GM19043 (cell line): ENCODE measurements around the gene ACTA2.

Source experiments
- ATAC-seq: cut with Tn5 transposase; IDR thresholded peaks from one replicate; pipeline ENCODE4 v1.9.1; 2021; ENCODE audit warnings: low read depth; ENCODE audit not compliant: unreplicated experiment

The ACTA2 gene

DNA sequence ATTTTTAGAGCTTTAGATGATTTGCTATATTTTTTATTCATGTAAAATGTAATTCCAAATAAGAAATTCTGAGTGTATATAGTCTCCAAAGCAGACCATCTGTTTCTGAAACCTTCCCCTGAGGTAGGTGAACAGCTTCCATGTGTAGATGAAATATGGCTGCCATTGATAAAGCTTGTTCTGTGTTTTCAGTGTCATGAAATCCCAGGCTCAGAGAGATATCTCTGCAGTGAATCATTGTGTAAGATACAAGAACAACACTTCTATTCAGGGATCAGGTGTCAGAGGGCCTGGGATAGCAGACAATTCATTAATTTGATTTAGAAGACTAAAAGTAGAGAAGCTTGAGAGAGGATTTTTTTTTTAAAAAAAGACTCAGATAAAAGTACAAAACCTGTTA, 29.1 kb downstream of the ACTA2 start:
- ATAC-seq: no peak

DNA sequence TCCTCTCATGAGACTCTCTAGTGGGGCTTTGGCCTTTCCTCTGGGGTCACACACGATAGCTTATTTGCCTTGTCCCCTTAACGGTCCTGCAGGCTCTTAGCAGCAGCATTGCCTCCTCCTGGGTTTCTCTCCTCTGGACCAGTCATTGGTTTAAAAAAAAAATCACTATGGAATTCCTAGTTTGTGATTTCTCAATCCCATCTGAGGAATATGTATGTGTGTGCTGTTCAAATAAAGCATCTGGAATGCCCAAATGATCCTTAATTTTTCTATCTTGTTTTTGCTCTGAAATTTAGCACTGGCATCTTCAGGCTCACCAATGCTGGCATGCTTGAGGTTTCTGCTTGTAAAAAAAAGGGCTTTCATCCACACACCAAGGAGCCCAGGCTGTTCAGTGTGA, 30.5 kb downstream of the ACTA2 start:
- no peak for ATAC-seq

DNA sequence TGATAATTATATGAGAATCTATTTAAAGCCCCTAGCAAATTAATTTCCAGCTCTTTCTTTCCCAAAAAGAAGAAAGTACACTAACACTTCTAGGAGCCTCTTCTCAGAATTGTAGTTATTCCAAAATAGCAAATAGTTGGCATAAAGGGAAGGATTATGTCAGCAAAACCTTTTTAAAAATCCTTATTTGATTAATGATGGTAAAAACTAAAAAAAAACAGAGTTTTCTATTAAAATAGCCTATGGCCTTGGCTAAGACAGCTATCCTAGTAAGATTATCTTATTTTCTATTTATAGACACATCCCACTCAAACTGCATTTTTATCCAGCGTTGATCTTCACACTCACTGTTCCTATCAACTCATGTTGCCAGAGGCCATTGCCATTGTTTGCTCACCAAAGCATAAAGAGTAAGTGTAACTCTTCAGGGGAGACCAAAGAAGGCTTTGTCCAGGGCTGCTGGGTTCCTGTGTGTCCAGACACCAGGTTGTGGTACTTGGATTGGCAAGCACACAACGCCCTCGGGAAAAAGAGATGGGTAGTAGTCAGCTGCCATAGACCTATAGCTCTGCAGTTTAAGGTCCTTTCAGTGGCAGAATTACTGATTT, 31.5 kb downstream of the ACTA2 start:
- ATAC-seq: no peak

DNA sequence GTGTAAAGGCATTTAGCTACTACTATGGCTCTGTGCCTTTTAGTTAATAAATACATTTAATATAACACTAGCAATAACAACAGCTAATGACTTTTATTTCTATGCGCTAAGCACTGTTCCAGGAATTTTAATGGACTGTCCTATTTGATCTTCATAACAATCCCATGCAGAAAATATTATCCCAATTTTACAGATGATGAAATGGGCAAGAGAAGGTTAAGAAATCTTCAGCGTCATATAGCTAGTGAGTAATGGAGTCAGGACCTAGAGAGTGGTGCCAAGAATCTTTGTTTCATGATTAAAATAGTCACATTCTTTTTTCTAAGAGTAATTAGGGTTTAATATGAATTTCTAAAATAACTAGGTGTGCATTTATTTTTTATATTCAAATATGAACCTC, 32.4 kb downstream of the ACTA2 start:
- no peak for ATAC-seq

DNA sequence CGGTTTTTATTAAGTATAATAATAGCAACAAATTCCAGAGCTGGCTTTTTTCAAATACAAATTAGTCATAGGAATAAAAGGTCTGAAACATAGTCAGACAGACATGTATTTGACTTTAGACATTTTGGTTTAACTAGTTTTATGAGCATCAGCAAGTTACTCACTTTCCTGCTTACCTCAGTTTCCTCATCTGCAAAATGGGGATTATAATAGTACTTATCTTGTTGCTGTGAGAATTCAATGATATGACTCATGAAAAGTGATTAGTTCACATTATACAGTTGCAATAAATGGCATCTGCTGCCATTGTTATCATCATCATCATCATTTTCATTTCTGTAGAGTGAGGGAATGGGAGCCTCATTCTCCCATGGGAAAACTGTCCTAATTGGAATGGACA, 33.5 kb downstream of the ACTA2 start:
- ATAC-seq: no peak

DNA sequence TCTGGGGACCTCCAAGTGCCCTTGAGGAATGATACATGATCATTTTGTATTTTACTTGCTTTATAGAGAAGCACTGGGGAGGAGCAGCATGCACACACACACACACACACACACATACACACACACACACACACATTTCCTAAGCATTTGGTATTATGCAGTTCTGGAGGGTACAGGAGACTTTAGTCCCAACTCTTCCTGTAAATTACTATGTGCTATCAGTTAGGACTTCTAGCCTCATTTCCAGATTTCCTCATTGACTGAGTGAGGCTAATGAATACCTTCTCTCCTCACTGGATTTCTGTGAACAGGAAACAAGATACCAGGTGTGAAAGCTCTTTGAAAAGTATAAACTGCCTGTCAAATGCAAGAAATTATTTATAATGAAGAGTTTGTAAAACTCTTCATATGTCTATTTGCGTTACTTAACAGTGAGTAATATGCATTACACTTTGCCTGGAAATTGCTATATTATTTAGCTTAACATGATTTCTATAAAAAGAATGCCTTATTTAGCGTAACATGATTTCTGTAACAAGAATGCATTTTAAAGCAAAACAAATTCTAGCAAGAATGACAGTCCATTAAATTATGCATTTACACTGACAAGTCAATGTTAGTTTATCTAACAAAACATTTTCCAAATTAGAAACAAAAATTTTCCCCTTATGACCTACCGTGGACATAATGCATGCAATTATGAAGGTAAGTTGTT, 34.2 kb downstream of the ACTA2 start:
- no peak for ATAC-seq

DNA sequence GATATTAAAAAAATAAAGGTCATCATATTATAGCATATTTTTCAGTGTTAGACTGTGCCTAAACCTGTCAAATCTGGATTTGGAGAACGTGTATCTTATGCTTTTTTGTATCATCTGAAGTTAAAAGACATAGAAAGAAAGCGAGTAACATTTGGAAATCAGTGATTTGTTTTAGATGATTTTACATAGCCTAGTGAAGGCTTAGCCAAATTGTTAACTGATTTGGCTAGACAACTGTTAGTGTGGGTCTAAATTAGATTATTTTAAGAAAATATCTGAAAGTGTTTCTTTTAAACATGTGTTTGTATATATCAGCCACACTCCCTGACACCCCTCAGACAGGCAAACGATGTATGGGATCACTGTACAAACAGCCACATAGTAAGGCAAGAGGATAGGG, 35.6 kb downstream of the ACTA2 start:
- ATAC-seq: no peak

DNA sequence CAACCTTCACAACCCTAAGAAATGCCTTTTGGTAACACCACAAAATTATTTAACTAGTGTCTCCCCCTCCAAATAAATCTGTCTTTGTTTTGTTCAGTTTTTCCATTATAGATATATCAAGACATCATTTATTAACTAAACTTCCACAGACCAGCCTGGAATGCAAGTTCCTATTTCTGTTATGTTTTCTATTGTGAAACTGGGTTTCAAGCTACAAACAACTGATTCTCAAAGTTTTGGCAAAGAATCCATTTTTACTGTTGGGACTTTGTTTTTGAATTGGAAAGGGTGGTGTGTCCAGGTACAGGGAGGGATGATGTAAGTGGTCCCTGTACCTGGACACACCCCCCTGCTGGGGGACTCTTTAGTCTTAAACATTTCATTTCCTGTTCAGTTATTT, 36.3 kb downstream of the ACTA2 start:
- ATAC-seq: no peak

DNA sequence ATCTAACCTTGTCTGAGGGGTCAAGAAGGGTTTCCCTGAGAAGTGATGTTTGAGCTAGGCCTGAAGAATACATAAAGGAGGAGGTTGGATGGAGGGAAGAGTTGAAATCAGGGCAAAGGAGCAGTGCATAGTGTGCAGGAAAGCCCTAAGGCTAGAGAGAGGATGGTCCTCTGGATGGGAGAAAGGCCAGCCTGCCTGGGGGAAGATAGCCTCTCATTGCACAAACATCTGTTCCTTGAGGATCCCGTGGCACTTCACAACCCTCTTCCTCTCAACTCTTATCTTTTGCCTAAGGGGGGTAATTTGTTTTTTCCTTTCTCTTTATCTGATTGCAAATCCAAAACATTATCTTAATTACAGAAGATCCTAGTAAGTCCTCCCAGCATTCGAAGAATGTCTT, 36.8 kb downstream of the ACTA2 start:
- no peak for ATAC-seq

DNA sequence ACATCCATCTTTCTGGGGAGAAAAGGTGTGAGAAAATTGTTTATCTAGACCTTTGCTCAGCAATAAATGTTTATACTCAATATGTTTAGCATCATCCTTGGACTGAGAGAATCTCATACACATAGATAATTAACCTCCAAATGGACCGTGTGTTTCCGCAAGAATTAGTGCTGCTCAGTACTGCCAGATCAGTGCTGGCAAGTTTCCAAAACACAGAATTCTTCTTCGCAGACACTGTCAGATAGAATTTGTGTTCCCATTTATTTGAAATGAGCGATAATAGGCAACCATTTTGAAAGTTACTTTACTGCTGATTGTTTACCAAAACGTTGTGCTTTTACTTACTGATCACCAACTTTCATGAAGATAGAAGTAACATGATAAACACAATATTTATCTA, 38.8 kb downstream of the ACTA2 start:
- ATAC-seq: no peak

DNA sequence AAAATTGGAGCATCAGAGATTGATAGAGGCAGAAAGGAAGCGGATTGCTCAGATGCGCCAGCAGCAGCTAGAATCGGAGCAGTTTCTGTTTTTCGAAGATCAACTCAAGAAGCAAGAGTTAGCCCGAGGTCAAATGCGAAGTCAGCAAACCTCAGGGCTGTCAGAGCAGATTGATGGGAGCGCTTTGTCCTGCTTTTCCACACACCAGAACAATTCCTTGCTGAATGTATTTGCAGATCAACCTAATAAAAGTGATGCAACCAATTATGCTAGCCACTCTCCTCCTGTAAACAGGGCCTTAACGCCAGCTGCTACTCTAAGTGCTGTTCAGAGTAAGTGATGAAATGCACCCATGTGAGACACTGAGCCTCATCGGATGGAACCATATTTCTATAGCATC, 39.4 kb downstream of the ACTA2 start:
- no peak for ATAC-seq

DNA sequence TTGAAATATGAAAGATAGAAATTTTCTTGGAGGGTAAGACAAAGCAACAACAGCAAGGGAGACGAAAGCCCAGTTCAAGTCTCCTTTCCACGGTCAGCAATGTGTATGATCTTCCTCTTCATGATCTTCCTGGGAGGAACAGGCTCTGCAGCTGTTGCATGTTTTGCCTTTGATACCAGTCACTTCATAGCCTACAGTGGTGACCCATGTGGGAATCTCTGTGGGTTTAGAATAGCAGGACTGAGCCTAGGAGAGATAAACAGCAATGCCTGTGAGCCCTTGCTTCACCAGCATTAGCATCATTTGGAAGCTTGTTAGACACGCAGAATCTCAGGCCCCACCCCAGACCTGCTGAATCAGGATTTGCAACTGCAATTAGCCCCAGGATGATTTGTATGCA, 40.7 kb downstream of the ACTA2 start:
- no peak for ATAC-seq

DNA sequence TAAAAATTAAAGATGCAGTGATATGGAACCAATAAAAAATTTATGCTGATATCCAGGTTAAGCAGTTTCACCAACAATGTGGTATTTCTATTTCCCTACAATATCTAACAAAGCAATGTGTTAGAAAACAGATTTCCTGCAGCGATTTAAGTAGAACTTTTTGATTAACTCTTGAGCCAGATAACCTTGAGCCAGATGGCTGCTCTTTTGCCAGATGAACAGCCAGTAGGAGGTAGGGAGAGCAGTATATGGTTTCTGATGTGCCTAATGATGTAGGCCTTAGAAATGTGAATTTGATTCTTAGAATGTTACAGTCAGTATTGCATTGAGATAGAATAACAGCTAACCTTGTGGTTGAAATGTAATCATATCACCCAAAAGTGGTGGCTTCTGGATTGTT, 41.5 kb downstream of the ACTA2 start:
- ATAC-seq: no peak

DNA sequence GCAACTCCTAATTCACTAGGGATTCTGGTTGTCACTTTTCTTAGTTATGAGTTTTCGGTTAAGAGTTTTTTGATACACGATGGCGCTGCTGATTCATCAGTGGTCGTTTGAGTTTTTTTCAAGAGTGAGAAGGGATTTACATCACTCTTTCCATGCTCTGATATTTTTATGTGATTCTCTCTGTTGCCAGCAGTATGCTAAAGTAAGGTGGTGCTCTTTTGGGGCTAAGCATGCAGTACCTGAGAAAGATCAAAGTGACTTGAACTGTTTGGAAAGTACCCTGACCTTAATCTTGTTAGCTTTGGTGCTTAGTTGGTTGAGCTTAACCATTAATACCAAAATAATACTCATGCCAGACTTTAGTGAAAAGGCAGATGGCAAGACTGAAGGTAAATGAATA, 44.4 kb downstream of the ACTA2 start:
- no peak for ATAC-seq

DNA sequence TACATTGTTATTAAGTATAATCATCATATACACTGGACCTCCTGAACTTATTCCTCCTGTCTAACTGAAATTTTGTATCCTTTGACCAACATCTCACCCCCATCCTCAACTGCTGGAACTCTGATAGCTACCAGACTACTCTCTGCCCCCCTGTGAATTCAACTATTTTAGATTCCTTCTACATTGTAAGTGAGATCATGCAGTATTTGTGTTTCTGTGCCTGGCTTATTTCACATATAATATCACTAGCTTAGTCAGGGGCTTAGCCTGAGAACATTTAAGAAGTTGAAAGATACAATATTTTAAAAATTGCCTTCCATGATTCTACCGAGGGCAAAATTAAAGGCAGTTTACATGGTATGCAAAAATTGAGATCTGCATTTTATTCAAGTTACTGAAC, 45.7 kb downstream of the ACTA2 start:
- no peak for ATAC-seq

DNA sequence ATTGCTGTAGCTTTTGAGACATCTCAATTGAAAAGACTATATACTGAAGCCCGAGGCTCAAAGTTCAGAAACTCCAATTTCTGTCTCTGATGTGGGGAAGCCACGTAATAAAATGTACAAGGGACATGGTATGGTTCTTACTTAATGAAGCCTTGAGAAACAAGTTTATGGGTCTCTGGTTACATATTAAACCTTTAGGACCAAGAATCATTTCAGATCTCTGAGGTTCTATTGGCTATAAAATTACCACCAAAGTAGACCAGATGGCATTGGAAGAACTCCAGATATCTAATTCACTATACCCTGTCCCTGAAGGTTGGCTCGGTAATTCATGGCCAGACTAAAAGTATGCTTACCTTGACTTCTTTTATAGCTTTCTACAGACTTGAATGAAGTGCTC, 48.9 kb downstream of the ACTA2 start:
- no peak for ATAC-seq

DNA sequence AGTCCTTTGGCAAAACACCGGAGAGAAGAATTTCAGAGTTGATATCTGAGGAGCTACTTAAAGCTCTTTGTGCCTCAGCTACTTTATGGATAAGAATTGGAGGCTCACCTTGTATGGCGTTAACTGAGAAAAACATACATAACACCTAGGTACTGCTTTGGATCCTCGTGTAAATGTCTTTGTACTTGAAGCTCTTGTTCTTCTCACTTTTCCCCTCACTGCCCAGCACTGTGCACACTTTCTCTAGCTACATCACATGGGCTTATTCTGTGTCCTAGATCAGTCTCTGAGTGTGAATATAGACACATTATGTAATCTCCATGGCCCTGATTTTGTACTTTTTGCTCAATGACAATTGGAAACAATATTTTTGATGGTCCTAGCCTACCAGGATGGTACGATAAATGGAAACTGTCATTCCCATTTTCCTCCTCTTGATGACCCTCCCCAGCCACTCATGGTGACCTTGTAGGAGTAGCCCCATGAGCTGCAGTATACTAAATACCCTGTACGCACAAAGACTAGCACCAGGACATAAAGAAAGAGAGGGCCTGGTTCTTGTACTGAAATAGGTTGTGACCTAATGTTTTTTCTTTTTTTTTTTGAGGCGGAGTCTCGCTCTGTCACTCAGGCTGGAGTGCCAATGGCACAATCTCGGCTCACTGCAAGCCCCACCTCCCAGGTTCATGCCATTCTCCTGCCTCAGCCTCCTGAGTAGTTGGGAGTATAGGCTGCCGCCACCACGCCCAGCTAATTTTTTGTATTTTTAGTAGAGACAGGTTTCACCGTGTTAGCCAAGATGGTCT, 50.4 kb downstream of the ACTA2 start:
- ATAC-seq: peak; percentile 38

DNA sequence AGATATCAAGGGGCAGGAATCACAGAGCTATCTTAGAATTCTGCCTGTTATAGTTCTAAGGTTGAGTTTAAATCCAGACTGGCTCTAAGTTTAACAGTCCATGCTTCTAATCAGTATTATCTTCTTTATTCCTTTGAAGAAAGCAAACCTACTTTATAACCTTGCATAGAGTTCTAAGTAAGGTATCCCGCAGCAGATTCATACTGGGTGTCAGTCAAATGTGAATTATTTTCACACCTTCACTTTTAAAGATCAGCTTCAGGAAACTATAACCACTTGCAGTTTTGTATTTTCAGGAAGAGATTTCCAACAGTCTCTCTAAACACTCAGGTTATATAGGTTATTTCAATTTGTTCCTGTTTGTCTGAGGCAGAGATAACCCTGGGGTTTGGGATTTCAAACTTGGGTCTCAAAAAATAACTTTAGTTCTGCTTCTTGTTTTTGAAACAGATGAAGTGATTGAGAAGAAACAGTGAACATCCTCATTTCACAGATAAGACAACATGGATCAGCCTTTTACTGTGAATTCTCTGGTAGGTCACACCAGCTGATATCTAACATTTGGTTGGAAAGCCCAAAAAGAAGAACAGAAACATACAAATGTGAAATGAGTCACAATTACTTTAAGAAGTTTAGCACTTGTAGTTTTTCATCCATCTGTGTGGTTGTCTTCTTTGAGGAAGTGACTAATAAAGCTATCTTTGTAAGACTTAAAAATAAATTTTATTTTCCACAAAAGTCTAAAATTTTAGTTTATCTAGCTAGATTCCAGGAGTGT, 51.2 kb downstream of the ACTA2 start:
- ATAC-seq: peak; percentile 85

DNA sequence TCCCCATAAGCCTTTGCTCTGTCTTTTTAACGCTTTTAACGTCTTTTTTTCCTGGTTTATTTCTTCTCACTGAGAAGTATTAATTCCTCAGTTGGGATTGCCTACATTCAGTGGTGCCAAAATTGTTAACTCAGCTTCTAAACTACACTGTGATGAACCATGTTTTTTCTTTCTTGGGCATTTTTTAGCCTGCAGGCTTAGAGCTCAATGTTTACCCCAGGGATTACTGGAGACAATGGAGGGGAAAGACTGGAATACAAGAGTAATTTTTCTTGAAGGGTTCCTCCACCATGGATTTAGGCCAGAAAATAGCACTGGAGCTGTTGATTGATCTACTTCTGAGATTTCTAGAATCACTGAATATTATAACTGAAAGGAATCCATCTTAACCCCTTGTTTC, 52.7 kb downstream of the ACTA2 start:
- no peak for ATAC-seq

DNA sequence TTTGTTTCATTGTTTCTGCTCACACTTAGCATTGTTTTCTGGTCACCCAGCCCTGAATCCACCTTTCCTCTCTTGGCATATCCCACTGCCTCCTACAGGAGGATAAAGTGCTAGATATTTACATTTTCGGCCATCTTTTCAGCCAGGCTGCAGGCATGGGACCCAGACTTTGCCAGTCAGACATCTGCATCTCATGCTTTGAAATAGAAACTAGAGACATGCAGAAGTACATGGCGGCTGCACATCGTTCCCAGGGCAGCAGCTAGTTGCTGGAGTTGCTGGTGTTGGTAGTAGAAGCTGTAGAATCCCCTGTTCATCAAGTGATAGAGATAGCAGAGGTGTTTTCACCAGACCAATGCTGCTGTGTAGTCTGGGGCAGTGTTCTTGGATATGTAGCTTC, 53.8 kb downstream of the ACTA2 start:
- no peak for ATAC-seq
